Epithelial cell of prostate (primary cell): Measurements from ENCODE around the gene ARMC10.
"Not testable (repeated sequence)": the region's sequence is repeated elsewhere in the genome, so short reads cannot be mapped to it uniquely, and the experiment has no call there.

Experiments used
- DNase-seq: peaks from one replicate; pipeline ENCODE4 v3.0.0-alpha.2; 2011; ENCODE audit warnings: low read depth, low spot score
- H3K27ac ChIP-seq: fragments of 450-650 bp; 2 replicates; pipeline ENCODE4 v1.5.1; 2017; ENCODE audit warnings: mild to moderate bottlenecking

ARMC10 gene

GRCh38 chr7:103074519-103075336 is at the start of gene ARMC10, which contains the start of gene FBXL13:
ARMC10 (plus strand) TSS chr7:103075140; CDS start chr7:103075273, 133 bp downstream.
FBXL13 (minus strand) TSS chr7:103074796.
- peak; percentile 66 for DNase-seq
- peak within 1 kb of the TSS; percentile 92 for H3K27ac ChIP-seq

DNA sequence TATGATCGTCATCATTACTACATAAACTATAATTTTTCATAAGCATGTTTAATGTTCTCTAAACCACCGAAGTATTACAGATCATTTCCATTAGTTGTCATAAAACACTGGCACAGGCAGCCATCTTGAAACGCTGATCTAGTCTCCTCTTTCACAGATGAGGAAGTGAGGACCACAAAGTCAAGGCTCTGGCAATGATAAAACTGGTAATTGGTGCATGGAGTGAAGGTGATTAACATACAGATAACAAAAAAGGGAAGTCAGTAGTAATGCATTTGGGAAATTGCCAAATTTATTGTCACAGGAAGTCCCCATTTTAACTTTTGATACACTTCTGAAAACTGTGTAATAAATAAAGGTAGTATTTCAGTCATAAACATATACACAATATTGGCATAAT is 49.6 kb upstream of the ARMC10 start:
- no peak overlapping the region for H3K27ac ChIP-seq
- no peak for DNase-seq

- DNase-seq = no peak
Observed at GRCh38 chr7:103031024-103031423, 43.9 kb upstream of the ARMC10 start.

DNA sequence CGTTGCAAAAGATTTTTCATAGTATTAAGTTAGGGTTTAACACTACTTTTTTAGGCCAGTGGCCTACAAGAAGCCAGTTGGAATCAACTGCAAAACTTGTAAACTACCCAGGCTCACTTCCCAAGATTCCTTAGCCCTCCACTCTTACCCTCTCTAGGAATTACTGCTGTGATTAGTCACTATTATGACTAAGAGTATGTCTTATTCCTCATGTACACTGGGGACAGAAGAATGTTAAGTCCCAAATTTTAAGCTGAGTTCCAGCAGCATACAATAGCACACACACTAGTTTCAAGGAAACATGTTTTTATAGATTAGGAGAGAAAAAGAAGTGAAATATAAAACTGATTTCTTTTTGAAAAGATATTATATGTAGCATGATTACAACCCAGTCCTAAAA is 43.2 kb upstream of the ARMC10 start:
- no peak overlapping the region for H3K27ac ChIP-seq
- DNase-seq = no peak

More at GRCh38 chr7:103031024-103031423, 43.9 kb upstream of the ARMC10 start:
- no peak overlapping the region for H3K27ac ChIP-seq

DNA sequence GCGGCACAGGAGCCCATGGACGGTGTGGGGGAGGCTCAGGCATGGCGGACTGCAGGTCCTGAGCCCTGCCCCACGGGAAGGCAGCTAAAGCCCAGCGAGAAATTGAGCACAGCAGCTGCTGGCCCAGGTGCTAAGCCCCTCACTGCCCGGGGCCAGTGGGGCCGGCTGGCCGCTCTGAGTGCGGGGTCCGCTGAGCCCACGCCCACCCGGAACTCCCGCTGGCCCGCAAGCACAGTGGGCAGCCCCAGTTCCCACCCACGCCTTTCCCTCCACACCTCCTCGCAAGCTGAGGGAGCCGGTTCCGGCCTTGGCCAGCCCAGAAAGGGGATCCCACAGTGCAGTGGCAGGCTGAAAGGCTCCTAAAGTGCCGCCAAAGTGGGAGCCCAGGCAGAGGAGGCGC is 40.6 kb upstream of the ARMC10 start:
- H3K27ac ChIP-seq = not testable (repeated sequence)

GRCh38 chr7:103037476-103037822 is 37.5 kb upstream of the ARMC10 start:
- no peak overlapping the region for H3K27ac ChIP-seq
- DNase-seq = no peak

More for the DNA sequence above, 40.6 kb upstream of the ARMC10 start:
- DNase-seq = not testable (repeated sequence)

DNA sequence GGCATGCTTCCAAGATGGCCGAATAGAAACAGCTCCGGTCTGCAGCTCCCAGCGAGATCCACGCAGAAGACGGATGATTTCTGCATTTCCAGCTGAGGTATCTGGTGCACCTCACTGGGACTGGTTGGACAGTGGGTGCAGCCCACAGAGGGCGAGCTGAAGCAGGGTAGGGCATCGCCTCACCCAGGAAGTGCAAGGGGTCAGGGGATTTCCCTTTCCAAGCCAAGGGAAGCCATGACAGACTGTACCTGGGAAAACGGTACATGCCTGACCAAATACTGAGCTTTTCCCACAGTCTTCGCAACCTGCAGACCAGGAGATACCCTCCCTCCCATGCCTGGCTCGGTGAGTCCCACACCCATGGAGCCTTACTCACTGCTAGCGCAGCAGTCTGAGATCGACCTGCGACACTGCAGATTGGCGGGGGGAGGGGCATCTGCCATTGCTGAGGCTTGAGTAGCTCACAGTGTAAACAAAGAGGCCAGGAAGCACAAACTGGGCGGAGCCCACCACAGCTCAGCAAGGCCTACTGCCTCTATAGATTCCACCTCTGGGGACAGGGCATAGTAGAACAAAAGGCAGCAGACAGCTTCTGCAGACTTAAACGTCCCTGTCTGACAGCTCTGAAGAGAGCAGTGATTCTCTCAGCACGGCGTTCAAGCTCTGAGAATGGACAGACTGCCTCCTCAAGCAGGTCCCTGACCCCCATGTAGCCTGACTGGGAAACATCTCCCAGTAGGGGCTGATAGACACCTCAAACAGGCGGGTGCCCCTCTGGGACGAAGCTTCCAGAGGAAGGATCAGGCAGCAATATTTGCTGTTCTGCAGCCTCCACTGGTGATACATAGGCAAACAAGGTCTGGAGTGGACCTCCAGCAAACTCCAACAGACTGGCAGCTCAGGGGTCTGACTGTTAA is 36.9 kb upstream of the ARMC10 start:
- DNase-seq, H3K27ac ChIP-seq: not testable (repeated sequence)

GRCh38 chr7:103041815-103042214 is 33.1 kb upstream of the ARMC10 start:
- DNase-seq, H3K27ac ChIP-seq: not testable (repeated sequence)

GRCh38 chr7:103048833-103049232 is 26.1 kb upstream of the ARMC10 start:
- H3K27ac ChIP-seq = no peak overlapping the region
- no peak for DNase-seq

DNA sequence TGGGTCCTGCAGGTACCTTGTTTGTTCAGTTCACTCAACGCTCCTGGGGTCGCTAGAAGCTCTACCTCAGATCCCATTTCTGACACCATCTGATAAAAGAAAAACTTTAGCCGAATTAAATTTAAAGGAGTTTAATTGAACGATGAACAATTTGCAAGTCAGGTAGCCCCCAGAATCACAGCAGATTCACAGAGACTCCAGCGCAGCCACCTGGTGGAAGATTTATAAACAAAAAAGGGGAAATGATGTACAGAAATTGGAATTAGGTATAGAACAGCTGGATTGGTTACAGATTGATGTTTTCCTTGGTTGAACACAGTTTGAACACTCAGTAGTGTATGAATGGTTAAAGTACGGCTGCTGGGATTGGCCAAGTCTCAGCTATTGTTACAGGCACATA is 23.4 kb upstream of the ARMC10 start:
- no peak overlapping the region for H3K27ac ChIP-seq

GRCh38 chr7:103056006-103056405 is 18.9 kb upstream of the ARMC10 start:
- H3K27ac ChIP-seq, DNase-seq: not testable (repeated sequence)

More for the DNA sequence above, 23.4 kb upstream of the ARMC10 start:
- no peak for DNase-seq

DNA sequence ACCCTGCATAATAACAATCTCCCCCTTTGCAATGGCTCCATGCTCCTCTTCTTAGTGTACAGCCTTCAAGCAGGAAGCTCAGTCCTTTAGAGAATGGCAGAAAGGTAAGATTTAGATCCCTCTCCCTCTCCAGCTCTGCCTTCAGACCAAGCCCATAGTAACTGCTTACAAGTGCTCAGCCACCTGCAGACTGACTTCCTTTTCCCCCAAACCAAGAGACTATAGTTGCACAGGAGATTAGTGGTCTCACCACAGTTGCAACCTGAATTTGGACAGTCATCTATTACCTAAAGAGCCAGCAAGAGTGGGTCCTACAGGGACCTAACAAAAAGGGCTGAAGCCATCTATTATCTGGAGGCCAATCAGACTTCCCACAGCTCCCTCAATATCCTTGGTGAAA is 16.8 kb upstream of the ARMC10 start:
- no peak for DNase-seq
- H3K27ac ChIP-seq = no peak overlapping the region

GRCh38 chr7:103059471-103059870 is 15.5 kb upstream of the ARMC10 start:
- H3K27ac ChIP-seq = no peak overlapping the region
- no peak for DNase-seq

GRCh38 chr7:103063895-103064294 is 11.0 kb upstream of the ARMC10 start:
- H3K27ac ChIP-seq = no peak overlapping the region
- no peak for DNase-seq

GRCh38 chr7:103065667-103066066 is 9.3 kb upstream of the ARMC10 start:
- DNase-seq = no peak
- H3K27ac ChIP-seq = no peak overlapping the region

DNA sequence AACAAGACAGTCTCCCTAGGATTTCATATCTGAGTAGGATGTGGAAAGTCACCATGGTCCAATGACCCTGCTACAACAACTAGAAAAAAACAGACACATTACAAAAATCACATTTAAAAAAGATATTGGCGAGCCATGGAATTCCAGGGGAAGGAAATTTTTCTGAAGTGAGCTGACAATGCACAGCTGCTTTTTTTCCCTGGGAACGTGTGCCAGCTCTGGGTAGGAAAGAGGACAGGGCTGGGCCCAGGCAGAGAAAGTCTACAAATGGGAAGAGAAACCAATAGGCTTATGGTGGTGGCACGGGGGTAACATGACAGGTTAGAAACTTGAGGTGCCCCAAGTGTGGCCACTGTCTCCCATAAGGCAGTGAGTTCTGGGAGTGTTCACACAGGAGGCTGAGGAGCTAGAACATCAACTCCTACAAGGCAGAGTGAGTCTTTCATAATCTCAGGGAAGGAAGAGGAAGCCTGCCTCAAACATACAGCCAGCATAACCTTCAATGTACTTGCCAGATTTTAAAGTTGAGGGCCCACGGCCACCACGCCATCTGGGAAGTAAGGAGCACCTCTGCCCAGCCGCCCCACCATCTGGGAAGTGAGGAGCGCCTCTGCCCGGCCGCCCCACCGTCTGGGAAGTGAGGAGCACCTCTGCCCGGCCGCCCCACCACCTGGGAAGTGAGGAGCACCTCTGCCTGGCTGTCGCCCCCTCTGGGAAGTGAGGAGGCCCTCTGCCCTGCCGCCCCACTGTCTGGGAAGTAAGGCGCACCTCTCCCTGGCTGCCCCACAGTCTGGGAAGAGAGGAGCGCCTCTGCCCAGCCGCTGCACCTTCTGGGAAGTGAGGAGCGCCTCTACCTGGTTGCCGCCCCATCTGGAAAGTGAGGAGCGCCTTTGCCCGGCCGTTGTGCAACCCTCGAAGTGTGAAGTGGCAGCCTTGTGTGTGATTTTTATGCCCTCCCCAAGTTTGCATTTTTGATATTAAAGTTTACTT is 6.2 kb upstream of the ARMC10 start:
- H3K27ac ChIP-seq = no peak overlapping the region
- no peak for DNase-seq

DNA sequence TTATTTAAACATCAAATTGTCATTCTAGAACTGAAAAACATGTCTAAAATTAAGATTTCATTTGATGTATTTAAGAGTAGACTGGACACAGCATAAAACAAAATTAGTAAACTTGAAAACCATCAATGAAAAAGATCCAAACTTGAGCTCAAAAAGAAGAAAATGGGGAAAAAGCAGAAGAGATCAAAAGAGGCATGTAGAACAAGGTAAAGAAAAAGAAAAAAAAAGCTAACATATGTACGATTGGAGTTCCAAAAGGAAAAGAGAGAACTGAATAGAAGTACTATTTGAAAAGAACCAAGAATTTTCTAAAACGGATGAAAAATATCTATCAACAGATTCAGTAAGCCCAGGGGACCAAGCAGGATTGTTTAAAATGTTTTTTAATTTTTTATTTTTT is 3.9 kb upstream of the ARMC10 start:
- DNase-seq = no peak
- no peak overlapping the region for H3K27ac ChIP-seq

DNA sequence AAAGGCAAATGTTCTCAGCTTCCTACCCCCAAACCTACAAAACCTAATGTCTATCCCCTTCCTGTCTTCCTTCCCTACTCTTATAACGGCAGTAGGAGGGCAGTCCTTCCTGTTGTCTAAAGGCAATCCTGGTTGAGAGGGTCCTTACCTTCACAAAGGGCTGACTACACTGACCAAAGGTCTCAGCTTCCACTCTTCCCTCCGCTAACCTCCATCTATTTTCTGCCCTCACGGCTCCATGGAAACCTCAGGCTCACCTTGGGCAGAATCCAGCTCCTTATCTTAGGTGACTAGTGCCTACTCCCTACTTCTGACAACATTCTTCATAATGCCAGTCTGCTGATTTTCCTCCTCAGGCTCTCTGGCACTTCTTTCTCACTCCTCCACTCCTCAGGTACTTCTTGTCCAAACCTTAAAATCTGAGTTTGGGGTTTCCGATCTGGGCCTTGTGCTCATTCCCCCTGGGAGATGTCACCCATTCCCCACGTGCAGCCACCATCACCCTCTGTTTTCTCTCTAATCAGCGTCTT is 886 bp upstream of the ARMC10 start:
- H3K27ac ChIP-seq = peak overlapping the region; percentile 92
- no peak for DNase-seq

- no peak for DNase-seq
- H3K27ac ChIP-seq = peak overlapping the region; percentile 92
Observed at GRCh38 chr7:103075337-103075918, 488 bp downstream of the ARMC10 start.
